ENCODE measurements around the gene KLC3. TPM values are rescaled to one million over a fixed set of nuclear protein-coding genes. Genes with fewer than 3 reads are reported as not detected.

Gene KLC3
- polyA plus RNA-seq, 1 of the 3 experiments (the other 2 are of a cell fraction) = 1.2 TPM

DNA sequence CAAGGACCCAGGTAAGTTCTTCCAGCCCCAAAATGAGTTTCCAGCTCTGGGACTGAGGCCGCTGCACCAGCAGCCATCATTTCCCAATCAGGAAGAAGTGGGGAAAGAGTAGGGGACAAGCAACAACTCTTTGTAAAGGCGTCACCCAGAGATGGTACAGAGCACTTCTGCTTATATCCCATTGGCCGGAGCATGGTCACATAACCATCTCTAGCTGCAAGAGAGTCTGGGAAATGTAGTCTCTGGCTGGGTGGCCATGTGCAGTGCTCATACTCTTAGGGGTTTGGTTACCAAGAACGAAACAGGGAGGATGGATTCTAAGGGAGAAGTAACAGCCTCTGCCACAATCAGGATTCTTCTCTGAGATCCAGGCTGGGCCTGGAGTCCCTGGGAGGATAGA lies 44.2 kb upstream of the KLC3 start:
- ChIA-PET POLR2A (no interaction called here), CTCF (interaction anchor here (1.2 kb wide), 1 partner anchor 43 kb away, joined by 3 read pairs; no protein-coding TSS in a partner anchor)
- TF ChIP-seq CHD2 (IDR thresholded peaks at IDR 0.05; ENCODE audit: low read length, partially characterized antibody) = no peak
- TF ChIP-seq MEF2A (IDR thresholded peaks at IDR 0.05; ENCODE audit: borderline replicate concordance, low read depth) = no peak
- TF ChIP-seq SIN3A (IDR thresholded peaks at IDR 0.05; ENCODE audit: borderline replicate concordance, low read depth, low read length) = no peak
- no peak for TF ChIP-seq NFIC (IDR thresholded peaks at IDR 0.05; ENCODE audit: borderline replicate concordance)
- no peak for TF ChIP-seq TCF12 (IDR thresholded peaks at IDR 0.05)
- TF ChIP-seq, protein P1, sequence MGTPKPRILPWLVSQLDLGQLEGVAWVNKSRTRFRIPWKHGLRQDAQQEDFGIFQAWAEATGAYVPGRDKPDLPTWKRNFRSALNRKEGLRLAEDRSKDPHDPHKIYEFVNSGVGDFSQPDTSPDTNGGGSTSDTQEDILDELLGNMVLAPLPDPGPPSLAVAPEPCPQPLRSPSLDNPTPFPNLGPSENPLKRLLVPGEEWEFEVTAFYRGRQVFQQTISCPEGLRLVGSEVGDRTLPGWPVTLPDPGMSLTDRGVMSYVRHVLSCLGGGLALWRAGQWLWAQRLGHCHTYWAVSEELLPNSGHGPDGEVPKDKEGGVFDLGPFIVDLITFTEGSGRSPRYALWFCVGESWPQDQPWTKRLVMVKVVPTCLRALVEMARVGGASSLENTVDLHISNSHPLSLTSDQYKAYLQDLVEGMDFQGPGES (IDR thresholded peaks at IDR 0.05; ENCODE audit: low read depth, low read length) = no peak

GRCh38 chr19:45297674-45298073 lies 42.9 kb upstream of the KLC3 start:
- CTCF ChIA-PET = no interaction called here
- Histone ChIP-seq H3K4me1 (ENCODE audit: control insufficient read depth in 1 of 2, insufficient read depth in 2 of 2, low read depth in 1 of 2, low read length in 1 of 2) (no peaks in the 10 kb centered on the region), H3K36me3 (replicated peaks in 1 of 2; ENCODE audit: control insufficient read depth in 1 of 2, insufficient read depth in 2 of 2, low read length in 1 of 2) (peaks cover 0 to 19% of the 10 kb centered on the region in 2 experiments), H3F3A (replicated peaks; ENCODE audit: insufficient read depth) (peaks cover 5% of the 10 kb centered on the region), H3K27me3 (ENCODE audit: insufficient read depth) (no peaks in the 10 kb centered on the region), H3K9me3 (no peaks in the 10 kb centered on the region), H3K9me2 (no peaks in the 10 kb centered on the region), H2AFZ (ENCODE audit: low read depth) (no peak overlapping the region), H3K27ac (ENCODE audit: low read depth in 2 of 2, low read length in 1 of 2) (no peak overlapping the region), H3K4me2 (no peak overlapping the region), H4K20me1 (ENCODE audit: insufficient read depth) (no peaks in the 10 kb centered on the region), H3K79me2 (ENCODE audit: insufficient read depth) (no peaks in the 10 kb centered on the region), H3K4me3 (ENCODE audit: low read depth in 2 of 2, low read length in 1 of 2) (no peak overlapping the region), H3K9ac (no peak overlapping the region)
- 97% methylated on average over 10 of the region's 18 CpGs for WGBS (ENCODE audit: low lambda C conversion rate)
- DNase-seq = no peak
- TF ChIP-seq ZBTB33 (IDR thresholded peaks at IDR 0.05; ENCODE audit: borderline replicate concordance, low read depth) (no peak), MEF2A (IDR thresholded peaks at IDR 0.05; ENCODE audit: borderline replicate concordance, low read depth) (no peak)
- TF ChIP-seq, protein P2, sequence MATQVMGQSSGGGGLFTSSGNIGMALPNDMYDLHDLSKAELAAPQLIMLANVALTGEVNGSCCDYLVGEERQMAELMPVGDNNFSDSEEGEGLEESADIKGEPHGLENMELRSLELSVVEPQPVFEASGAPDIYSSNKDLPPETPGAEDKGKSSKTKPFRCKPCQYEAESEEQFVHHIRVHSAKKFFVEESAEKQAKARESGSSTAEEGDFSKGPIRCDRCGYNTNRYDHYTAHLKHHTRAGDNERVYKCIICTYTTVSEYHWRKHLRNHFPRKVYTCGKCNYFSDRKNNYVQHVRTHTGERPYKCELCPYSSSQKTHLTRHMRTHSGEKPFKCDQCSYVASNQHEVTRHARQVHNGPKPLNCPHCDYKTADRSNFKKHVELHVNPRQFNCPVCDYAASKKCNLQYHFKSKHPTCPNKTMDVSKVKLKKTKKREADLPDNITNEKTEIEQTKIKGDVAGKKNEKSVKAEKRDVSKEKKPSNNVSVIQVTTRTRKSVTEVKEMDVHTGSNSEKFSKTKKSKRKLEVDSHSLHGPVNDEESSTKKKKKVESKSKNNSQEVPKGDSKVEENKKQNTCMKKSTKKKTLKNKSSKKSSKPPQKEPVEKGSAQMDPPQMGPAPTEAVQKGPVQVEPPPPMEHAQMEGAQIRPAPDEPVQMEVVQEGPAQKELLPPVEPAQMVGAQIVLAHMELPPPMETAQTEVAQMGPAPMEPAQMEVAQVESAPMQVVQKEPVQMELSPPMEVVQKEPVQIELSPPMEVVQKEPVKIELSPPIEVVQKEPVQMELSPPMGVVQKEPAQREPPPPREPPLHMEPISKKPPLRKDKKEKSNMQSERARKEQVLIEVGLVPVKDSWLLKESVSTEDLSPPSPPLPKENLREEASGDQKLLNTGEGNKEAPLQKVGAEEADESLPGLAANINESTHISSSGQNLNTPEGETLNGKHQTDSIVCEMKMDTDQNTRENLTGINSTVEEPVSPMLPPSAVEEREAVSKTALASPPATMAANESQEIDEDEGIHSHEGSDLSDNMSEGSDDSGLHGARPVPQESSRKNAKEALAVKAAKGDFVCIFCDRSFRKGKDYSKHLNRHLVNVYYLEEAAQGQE (IDR thresholded peaks at IDR 0.05; ENCODE audit: low read depth, low read length) = no peak
- TF ChIP-seq, protein P3, sequence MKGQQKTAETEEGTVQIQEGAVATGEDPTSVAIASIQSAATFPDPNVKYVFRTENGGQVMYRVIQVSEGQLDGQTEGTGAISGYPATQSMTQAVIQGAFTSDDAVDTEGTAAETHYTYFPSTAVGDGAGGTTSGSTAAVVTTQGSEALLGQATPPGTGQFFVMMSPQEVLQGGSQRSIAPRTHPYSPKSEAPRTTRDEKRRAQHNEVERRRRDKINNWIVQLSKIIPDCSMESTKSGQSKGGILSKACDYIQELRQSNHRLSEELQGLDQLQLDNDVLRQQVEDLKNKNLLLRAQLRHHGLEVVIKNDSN (IDR thresholded peaks at IDR 0.05; ENCODE audit: borderline replicate concordance, low read depth) = no peak
- POLR2A ChIA-PET = no interaction called here

More for the DNA sequence above, 44.2 kb upstream of the KLC3 start:
- no peak overlapping the region for H3K4me2 ChIP-seq
- H3K27ac ChIP-seq (ENCODE audit: low read depth in 2 of 2, low read length in 1 of 2) = no peak overlapping the region
- H3K4me1 ChIP-seq (ENCODE audit: control insufficient read depth in 1 of 2, insufficient read depth in 2 of 2, low read depth in 1 of 2, low read length in 1 of 2) = no peaks in the 10 kb centered on the region
- no peak overlapping the region for H2AFZ ChIP-seq (ENCODE audit: low read depth)
- H3K9me3 ChIP-seq = no peaks in the 10 kb centered on the region
- no peaks in the 10 kb centered on the region for H4K20me1 ChIP-seq (ENCODE audit: insufficient read depth)
- DNase-seq = no peak
- H3K36me3 ChIP-seq (replicated peaks in 1 of 2; ENCODE audit: control insufficient read depth in 1 of 2, insufficient read depth in 2 of 2, low read length in 1 of 2) = peaks cover 0 to 30% of the 10 kb centered on the region in 2 experiments
- WGBS (ENCODE audit: low lambda C conversion rate) = 100% methylated on average over 4 of the region's 4 CpGs
- H3K79me2 ChIP-seq (ENCODE audit: insufficient read depth) = no peaks in the 10 kb centered on the region
- peaks cover 5% of the 10 kb centered on the region for H3F3A ChIP-seq (replicated peaks; ENCODE audit: insufficient read depth)
- no peaks in the 10 kb centered on the region for H3K9me2 ChIP-seq
- H3K4me3 ChIP-seq (ENCODE audit: low read depth in 2 of 2, low read length in 1 of 2) = no peak overlapping the region
- H3K9ac ChIP-seq = no peak overlapping the region
- no peaks in the 10 kb centered on the region for H3K27me3 ChIP-seq (ENCODE audit: insufficient read depth)

Measured in SK-N-SH (cell line).